OCI-LY7 (cell line): ENCODE measurements around the gene ZIC4. TPM values are rescaled to one million over a fixed set of nuclear protein-coding genes. Genes with fewer than 3 reads are reported as not detected.

Experiments used
- BruUV-seq: library from RNA; stranded (reverse); fragments of 400-500 nt; replicated peaks from 2 replicates; lab custom pipeline; 2021; lab: Mats Ljungman, UMichigan
- CTCF ChIA-PET: fragments of 300-600 bp; sonication (Branson Sonifier 250); formaldehyde crosslinking; loops from one replicate; lab custom pipeline; 2022; ENCODE audit warnings: antibody characterized with exemption; ENCODE audit not compliant: unreplicated experiment; lab: Charles Lee
- POLR2A ChIA-PET: fragments of 300-600 bp; sonication (Branson Sonifier 250); formaldehyde crosslinking; loops from one replicate; lab custom pipeline; 2022; ENCODE audit warnings: antibody characterized with exemption; lab: Charles Lee
- DNase-seq: peaks from one replicate; pipeline ENCODE4 v3.0.0-alpha.2; 2015; ENCODE audit warnings: low spot score
- H2AFZ ChIP-seq: fragments of 200-600 bp; sonication (generic), shearing (Covaris generic); 2 replicates; pipeline ENCODE4 v1.6.1; 2014; ENCODE audit warnings: mild to moderate bottlenecking, antibody characterized with exemption, low read length, moderate library complexity
- H3K27ac ChIP-seq: fragments of 200-600 bp; sonication (generic); 2 replicates; pipeline ENCODE4 v1.5.1; 2014; ENCODE audit warnings: mixed run types, low read depth, mild to moderate bottlenecking, moderate library complexity, low read length, inconsistent platforms; ENCODE audit not compliant: poor library complexity, severe bottlenecking
- H3K36me3 ChIP-seq: fragments of 200-600 bp; sonication (generic); 2 replicates; pipeline ENCODE4 v1.6.1; 2014; ENCODE audit warnings: mild to moderate bottlenecking, antibody characterized with exemption, low read length, moderate library complexity, mixed read lengths; ENCODE audit not compliant: insufficient read depth
- H3K4me1 ChIP-seq: fragments of 200-600 bp; sonication (generic); 2 replicates; pipeline ENCODE4 v1.5.1; 2014; ENCODE audit warnings: mild to moderate bottlenecking, low read length; ENCODE audit not compliant: insufficient read depth, poor library complexity, severe bottlenecking
- H3K4me2 ChIP-seq: fragments of 200-600 bp; sonication (generic); 2 replicates; pipeline ENCODE4 v1.6.1; 2014; ENCODE audit warnings: mild to moderate bottlenecking, low read length
- H3K4me3 ChIP-seq: fragments of 200-600 bp; sonication (generic); 2 replicates; pipeline ENCODE4 v1.5.1; 2014; ENCODE audit warnings: mild to moderate bottlenecking, low read depth, low read length; ENCODE audit not compliant: poor library complexity, severe bottlenecking
- H3K79me2 ChIP-seq: fragments of 200-600 bp; sonication (generic); 2 replicates; pipeline ENCODE4 v1.6.1; 2016; ENCODE audit warnings: low read depth, mild to moderate bottlenecking, low read length, moderate library complexity, mixed read lengths; ENCODE audit not compliant: insufficient read depth
- H3K9me2 ChIP-seq: fragments of 200-600 bp; sonication (generic); 2 replicates; pipeline ENCODE4 v1.6.1; 2016; ENCODE audit warnings: mild to moderate bottlenecking, low read length, mixed read lengths; ENCODE audit not compliant: insufficient read depth
- H3K9me3 ChIP-seq: fragments of 200-600 bp; sonication (generic); 2 replicates; pipeline ENCODE4 v1.6.1; 2014; ENCODE audit warnings: mild to moderate bottlenecking, mixed run types, low read length, mixed read lengths
- H4K20me1 ChIP-seq: fragments of 200-600 bp; sonication (generic); 2 replicates; pipeline ENCODE4 v1.6.1; 2014; ENCODE audit warnings: mild to moderate bottlenecking, antibody characterized with exemption, low read length, moderate library complexity, mixed read lengths; ENCODE audit not compliant: insufficient read depth
- CTCF ChIP-seq: fragments of 200-600 bp; sonication (generic); conservative IDR thresholded peaks from 2 replicates; pipeline ENCODE4 v1.5.1; 2014; ENCODE audit warnings: mild to moderate bottlenecking, antibody characterized with exemption, low read length, moderate library complexity, mixed read lengths
- EZH2phosphoT487 ChIP-seq: fragments of 200-600 bp; sonication (generic); IDR thresholded peaks from 2 replicates; pipeline ENCODE4 v1.6.1; 2018; ENCODE audit warnings: low read depth, borderline replicate concordance, mild to moderate bottlenecking, mixed run types, antibody characterized with exemption, low read length, moderate library complexity, mixed read lengths
- intact Hi-C: fragments of 100-400 bp; cut with micrococcal nuclease; formaldehyde crosslinking; loops from one replicate; pipeline ENCODE4 v1.10.0; 2022; ENCODE audit not compliant: unreplicated experiment
- total RNA-seq, 2 experiments: library from RNA; depleted of rRNA in 1 of 2; stranded (reverse); fragments of >200 nt in 1 of 2; shearing (Covaris generic) in 1 of 2; gene quantifications; 2 replicates each; pipeline ENCODE4 v1.2.3, GENCODE V29; 2014 to 2022

ZIC4 gene
- total RNA-seq, 2 experiments from 2014 or later = not detected

GRCh38 chr3:147361454-147362420 lies 44.6 kb downstream of the ZIC4 start:
- H3K4me1 ChIP-seq = no peaks in the 10 kb centered on the region
- intact Hi-C loops = no loop called here
- H3K9me2 ChIP-seq = no peaks in the 10 kb centered on the region
- no peak overlapping the region for H3K4me2 ChIP-seq
- no peaks in the 10 kb centered on the region for H3K79me2 ChIP-seq
- H4K20me1 ChIP-seq = no peaks in the 10 kb centered on the region
- H3K27ac ChIP-seq = no peak overlapping the region
- no peak overlapping the region for H2AFZ ChIP-seq
- ChIA-PET POLR2A (interaction anchor here (0.7 kb wide), 2 partner anchors 9 to 30 kb away, joined by 3 to 6 read pairs; no protein-coding TSS in a partner anchor), CTCF (no interaction called here)
- TF ChIP-seq EZH2phosphoT487 (no peak), CTCF (peak; percentile 89)
- BruUV-seq = no TSS peak
- no peaks in the 10 kb centered on the region for H3K36me3 ChIP-seq
- DNase-seq = peak; percentile 34
- no peak overlapping the region for H3K4me3 ChIP-seq
- H3K9me3 ChIP-seq = no peaks in the 10 kb centered on the region

GRCh38 chr3:147360646-147361453 lies 45.5 kb downstream of the ZIC4 start:
- no peak overlapping the region for H2AFZ ChIP-seq
- BruUV-seq = no TSS peak
- H3K79me2 ChIP-seq = no peaks in the 10 kb centered on the region
- no peaks in the 10 kb centered on the region for H4K20me1 ChIP-seq
- POLR2A ChIA-PET = interaction anchor here (0.7 kb wide), 1 partner anchor 8 kb away, joined by 6 read pairs; no protein-coding TSS in a partner anchor
- TF ChIP-seq CTCF = no peak
- no peak for TF ChIP-seq EZH2phosphoT487
- no peak overlapping the region for H3K4me2 ChIP-seq
- H3K4me1 ChIP-seq = no peaks in the 10 kb centered on the region
- no peak for DNase-seq
- no peak overlapping the region for H3K4me3 ChIP-seq
- intact Hi-C loops = no loop called here
- H3K9me2 ChIP-seq = no peaks in the 10 kb centered on the region
- no peaks in the 10 kb centered on the region for H3K36me3 ChIP-seq
- CTCF ChIA-PET = no interaction called here
- no peaks in the 10 kb centered on the region for H3K9me3 ChIP-seq
- no peak overlapping the region for H3K27ac ChIP-seq
